ENCODE data around the gene DHTKD1. TPM values are rescaled to one million over a fixed set of nuclear protein-coding genes. Genes with fewer than 3 reads are reported as not detected.

DHTKD1 gene
- total RNA-seq, 1 donor from 2014 or later = 39.6 TPM

DNA sequence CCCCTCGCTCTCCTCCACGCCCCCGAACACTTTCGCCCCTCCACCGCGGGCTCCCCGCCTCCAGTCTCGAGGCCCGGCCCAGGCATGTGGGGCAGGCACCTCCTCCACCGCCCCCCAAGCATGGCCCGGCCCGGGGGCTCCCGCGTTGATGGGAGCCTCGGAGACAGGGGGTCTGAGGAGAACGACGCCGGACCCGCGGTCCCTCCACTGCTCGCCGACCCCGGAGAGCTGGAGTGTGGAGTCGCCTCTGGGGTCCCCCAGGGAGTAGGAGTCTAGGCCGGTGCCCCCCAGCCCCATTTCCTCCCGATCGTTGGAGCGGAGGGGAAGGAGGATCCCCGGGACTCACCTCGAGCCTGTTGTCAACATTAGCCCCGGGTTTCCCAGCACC, 26.4 kb upstream of the DHTKD1 start:
- Mint-ChIP-seq H3K27me3 (ENCODE audit: unreplicated experiment) (peaks cover 4% of the 10 kb centered on the region), H3K36me3 (ENCODE audit: unreplicated experiment) (no peaks in the 10 kb centered on the region), H3K4me3 (ENCODE audit: unreplicated experiment) (peak overlapping the region; percentile 94), H3K4me1 (ENCODE audit: low read depth, unreplicated experiment) (peaks cover 3% of the 10 kb centered on the region), H3K27ac (ENCODE audit: unreplicated experiment) (peak overlapping the region; percentile 84), H3K9me3 (ENCODE audit: unreplicated experiment) (peaks cover 6% of the 10 kb centered on the region)
- TF ChIP-seq, protein P1, sequence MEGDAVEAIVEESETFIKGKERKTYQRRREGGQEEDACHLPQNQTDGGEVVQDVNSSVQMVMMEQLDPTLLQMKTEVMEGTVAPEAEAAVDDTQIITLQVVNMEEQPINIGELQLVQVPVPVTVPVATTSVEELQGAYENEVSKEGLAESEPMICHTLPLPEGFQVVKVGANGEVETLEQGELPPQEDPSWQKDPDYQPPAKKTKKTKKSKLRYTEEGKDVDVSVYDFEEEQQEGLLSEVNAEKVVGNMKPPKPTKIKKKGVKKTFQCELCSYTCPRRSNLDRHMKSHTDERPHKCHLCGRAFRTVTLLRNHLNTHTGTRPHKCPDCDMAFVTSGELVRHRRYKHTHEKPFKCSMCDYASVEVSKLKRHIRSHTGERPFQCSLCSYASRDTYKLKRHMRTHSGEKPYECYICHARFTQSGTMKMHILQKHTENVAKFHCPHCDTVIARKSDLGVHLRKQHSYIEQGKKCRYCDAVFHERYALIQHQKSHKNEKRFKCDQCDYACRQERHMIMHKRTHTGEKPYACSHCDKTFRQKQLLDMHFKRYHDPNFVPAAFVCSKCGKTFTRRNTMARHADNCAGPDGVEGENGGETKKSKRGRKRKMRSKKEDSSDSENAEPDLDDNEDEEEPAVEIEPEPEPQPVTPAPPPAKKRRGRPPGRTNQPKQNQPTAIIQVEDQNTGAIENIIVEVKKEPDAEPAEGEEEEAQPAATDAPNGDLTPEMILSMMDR (IDR thresholded peaks at IDR 0.05; ENCODE audit: partially characterized antibody, unreplicated experiment) = no peak
- DNase-seq = no peak

DNA sequence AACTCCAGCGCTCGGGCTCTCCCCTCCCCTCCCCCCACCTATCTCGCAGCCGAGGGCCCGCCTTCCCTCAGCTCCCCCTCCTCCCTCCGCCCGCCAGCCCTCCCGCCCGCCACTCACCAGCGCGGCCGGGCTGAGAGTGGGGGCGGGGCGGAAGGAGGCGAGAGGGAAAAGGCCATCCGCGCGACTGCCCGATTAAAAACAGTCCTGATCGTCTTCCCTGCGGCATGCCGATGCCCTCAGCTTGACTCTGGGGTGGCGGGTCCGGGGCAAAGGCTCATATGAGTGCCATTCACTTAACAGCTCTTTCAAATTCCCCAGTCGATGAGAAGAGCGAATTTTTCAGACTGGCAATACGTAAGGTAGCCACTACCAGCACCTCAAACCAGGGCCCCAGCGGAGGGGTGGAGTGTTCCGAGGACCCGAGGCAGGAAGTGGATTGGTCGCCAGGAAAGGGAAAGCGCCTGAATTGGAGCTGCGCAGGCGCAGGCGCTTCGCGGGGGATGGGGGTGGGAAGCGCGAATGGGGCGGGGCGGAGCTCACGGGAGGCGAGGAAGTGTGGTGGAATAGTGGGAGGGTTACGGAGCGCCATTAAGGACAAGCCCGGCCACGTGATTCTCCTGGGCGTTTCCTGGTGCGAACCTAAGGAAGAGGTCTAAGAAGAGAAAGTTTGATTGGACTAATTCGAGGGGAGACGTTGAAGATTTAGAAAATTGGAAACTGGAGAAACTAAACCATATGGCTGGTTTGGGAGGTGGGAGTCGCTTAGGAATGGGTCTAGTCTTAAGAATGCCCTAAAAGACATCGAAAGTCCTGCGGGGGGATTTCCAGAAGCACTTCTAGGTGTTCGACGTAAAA, 25.7 kb upstream of the DHTKD1 start, which contains the start of gene UPF2:
Gene UPF2, minus strand, starts transcription at position 13 of the 855 bp plus-strand sequence. CDS start 7,386 bp downstream, outside the sequence.
- TF ChIP-seq, protein P1 (IDR thresholded peaks at IDR 0.05; ENCODE audit: partially characterized antibody, unreplicated experiment) = no peak
- H3K9me3 Mint-ChIP-seq (ENCODE audit: unreplicated experiment) = peaks cover 9% of the 10 kb centered on the region
- H3K36me3 Mint-ChIP-seq (ENCODE audit: unreplicated experiment) = no peaks in the 10 kb centered on the region
- H3K4me3 Mint-ChIP-seq (ENCODE audit: unreplicated experiment) = peak within 1 kb of the TSS; percentile 94
- peaks cover 3% of the 10 kb centered on the region for H3K4me1 Mint-ChIP-seq (ENCODE audit: low read depth, unreplicated experiment)
- H3K27me3 Mint-ChIP-seq (ENCODE audit: unreplicated experiment) = peaks cover 4% of the 10 kb centered on the region
- peak; percentile 98 for DNase-seq
- H3K27ac Mint-ChIP-seq (ENCODE audit: unreplicated experiment) = peak within 1 kb of the TSS; percentile 100

DNA sequence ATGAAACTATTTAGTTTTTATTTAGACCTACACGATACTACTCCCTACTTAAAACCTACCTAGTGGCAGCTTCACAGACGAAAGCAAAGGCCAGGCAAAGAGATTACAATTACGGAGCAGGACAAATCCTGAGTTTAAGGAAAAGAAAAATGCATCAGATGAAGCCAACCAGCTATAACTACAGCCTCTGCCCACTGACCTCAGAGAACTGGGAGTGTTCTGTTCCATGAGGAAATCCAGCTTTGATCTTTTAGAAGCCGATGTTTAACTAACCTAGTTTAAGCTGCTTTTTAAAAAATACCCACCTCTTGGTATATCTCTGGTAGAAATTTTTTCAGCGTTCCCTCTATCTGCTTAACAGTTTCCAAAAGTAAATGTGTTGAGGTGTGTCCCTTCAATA, 23.2 kb upstream of the DHTKD1 start:
- Mint-ChIP-seq H3K4me1 (ENCODE audit: low read depth, unreplicated experiment) (peaks cover 5% of the 10 kb centered on the region), H3K9me3 (ENCODE audit: unreplicated experiment) (peaks cover 9% of the 10 kb centered on the region), H3K4me3 (ENCODE audit: unreplicated experiment) (no peak overlapping the region), H3K27ac (ENCODE audit: unreplicated experiment) (no peak overlapping the region), H3K36me3 (ENCODE audit: unreplicated experiment) (no peaks in the 10 kb centered on the region), H3K27me3 (ENCODE audit: unreplicated experiment) (peaks cover 2% of the 10 kb centered on the region)
- TF ChIP-seq, protein P1 (IDR thresholded peaks at IDR 0.05; ENCODE audit: partially characterized antibody, unreplicated experiment) = no peak
- no peak for DNase-seq

DNA sequence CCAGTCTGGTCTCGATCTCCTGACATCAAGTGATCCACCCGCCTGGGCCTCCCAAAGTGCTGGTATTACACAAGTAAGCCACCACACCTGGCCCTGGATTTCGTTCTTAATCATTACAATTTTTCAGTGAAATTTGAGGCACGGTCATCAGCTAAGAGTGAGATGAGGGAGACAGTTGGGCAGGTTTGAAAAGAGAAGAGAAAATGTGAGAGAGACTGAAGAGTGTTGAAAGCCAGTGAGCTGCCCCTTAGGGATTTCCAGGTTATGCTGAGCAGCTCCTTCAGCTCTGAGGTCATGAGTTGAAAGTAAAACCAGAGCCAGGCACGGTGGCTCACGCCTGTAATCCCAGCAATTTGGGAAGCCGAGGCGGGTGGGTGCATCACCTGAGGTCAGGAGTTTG, 20.2 kb upstream of the DHTKD1 start:
- Mint-ChIP-seq H3K9me3 (ENCODE audit: unreplicated experiment) (peaks cover 3% of the 10 kb centered on the region), H3K36me3 (ENCODE audit: unreplicated experiment) (no peaks in the 10 kb centered on the region), H3K27ac (ENCODE audit: unreplicated experiment) (no peak overlapping the region), H3K27me3 (ENCODE audit: unreplicated experiment) (no peaks in the 10 kb centered on the region), H3K4me1 (ENCODE audit: low read depth, unreplicated experiment) (peaks cover 2% of the 10 kb centered on the region), H3K4me3 (ENCODE audit: unreplicated experiment) (no peak overlapping the region)
- TF ChIP-seq, protein P1 (IDR thresholded peaks at IDR 0.05; ENCODE audit: partially characterized antibody, unreplicated experiment) = no peak
- no peak for DNase-seq

DNA sequence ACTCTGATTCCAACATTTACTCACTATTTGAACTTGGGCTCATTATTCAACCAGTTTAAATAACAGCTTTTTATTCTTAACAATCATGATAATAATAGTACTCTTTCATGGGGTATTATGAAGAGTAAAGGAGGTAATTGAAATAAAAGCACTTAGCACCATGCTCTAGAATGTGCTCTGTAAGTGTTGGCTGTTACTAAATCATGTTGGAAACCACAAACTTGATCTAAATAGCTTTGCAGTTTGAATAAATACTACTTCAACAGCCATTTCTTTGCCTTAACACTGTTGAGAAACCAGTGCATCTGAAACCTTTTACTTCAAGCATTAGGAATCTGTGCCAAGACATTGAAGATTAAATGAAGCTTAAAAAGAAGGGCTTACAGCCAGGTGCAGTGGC, 18.2 kb upstream of the DHTKD1 start:
- no peak overlapping the region for H3K27ac Mint-ChIP-seq (ENCODE audit: unreplicated experiment)
- H3K27me3 Mint-ChIP-seq (ENCODE audit: unreplicated experiment) = peaks cover 3% of the 10 kb centered on the region
- no peaks in the 10 kb centered on the region for H3K36me3 Mint-ChIP-seq (ENCODE audit: unreplicated experiment)
- no peak for DNase-seq
- H3K4me3 Mint-ChIP-seq (ENCODE audit: unreplicated experiment) = no peak overlapping the region
- TF ChIP-seq, protein P1 (IDR thresholded peaks at IDR 0.05; ENCODE audit: partially characterized antibody, unreplicated experiment) = no peak
- peaks cover 2% of the 10 kb centered on the region for H3K4me1 Mint-ChIP-seq (ENCODE audit: low read depth, unreplicated experiment)
- peaks cover 3% of the 10 kb centered on the region for H3K9me3 Mint-ChIP-seq (ENCODE audit: unreplicated experiment)
